GM23338 (cell line): ENCODE data around the gene RNF141. TPM values are rescaled to one million over a fixed set of nuclear protein-coding genes. Genes with fewer than 3 reads are reported as not detected.

ENCODE experiments used
- ATAC-seq: fragments of 200-7000 bp; cut with Tn5 transposase; 3 replicates; pipeline ENCODE4 v1.9.1; 2020
- DNase-seq: peaks from one replicate; pipeline ENCODE4 v3.0.0-alpha.2; 2015; ENCODE audit warnings: low spot score
- H2AFZ ChIP-seq: fragments of 200-600 bp; sonication (generic); 2 replicates; pipeline ENCODE4 v1.8.0; 2016; ENCODE audit warnings: antibody characterized with exemption, mild to moderate bottlenecking, moderate library complexity
- H3F3A ChIP-seq: fragments of 200-600 bp; sonication (generic); replicated peaks from 2 replicates; pipeline ENCODE4 v1.8.0; 2017; ENCODE audit warnings: antibody characterized with exemption, mixed run types, low read depth
- H3K27ac ChIP-seq: fragments of 200-600 bp; sonication (generic); 2 replicates; pipeline ENCODE4 v1.6.1; 2016; ENCODE audit warnings: low read depth
- H3K27me3 ChIP-seq: fragments of 200-600 bp; sonication (generic); 2 replicates; pipeline ENCODE4 v1.8.0; 2016; ENCODE audit warnings: mild to moderate bottlenecking, mixed run types, moderate library complexity; ENCODE audit not compliant: insufficient read depth
- H3K36me3 ChIP-seq: fragments of 200-600 bp; sonication (generic); 2 replicates; pipeline ENCODE4 v1.8.0; 2016; ENCODE audit warnings: mild to moderate bottlenecking; ENCODE audit not compliant: insufficient read depth
- H3K4me1 ChIP-seq: fragments of 200-600 bp; sonication (generic); 2 replicates; pipeline ENCODE4 v1.8.0; 2016; ENCODE audit warnings: mild to moderate bottlenecking, moderate library complexity; ENCODE audit not compliant: insufficient read depth
- H3K4me2 ChIP-seq: fragments of 200-600 bp; sonication (generic); 2 replicates; pipeline ENCODE4 v1.7.1; 2017; ENCODE audit warnings: mixed run types
- H3K4me3 ChIP-seq: fragments of 200-600 bp; sonication (generic); 2 replicates; pipeline ENCODE4 v1.6.1; 2016; ENCODE audit warnings: mixed run types
- H3K79me2 ChIP-seq: fragments of 200-600 bp; sonication (generic); replicated peaks from 2 replicates; pipeline ENCODE4 v1.8.0; 2017; ENCODE audit warnings: mild to moderate bottlenecking; ENCODE audit not compliant: insufficient read depth
- H3K9me2 ChIP-seq: fragments of 200-600 bp; sonication (generic); 2 replicates; pipeline ENCODE4 v1.8.0; 2017; ENCODE audit not compliant: insufficient read depth
- H4K20me1 ChIP-seq: fragments of 200-600 bp; sonication (generic); replicated peaks from 2 replicates; pipeline ENCODE4 v1.8.0; 2017; ENCODE audit warnings: mild to moderate bottlenecking; ENCODE audit not compliant: insufficient read depth
- H3K27ac Mint-ChIP-seq: 2 replicates; pipeline ENCODE4 v1.8.0; 2020; ENCODE audit warnings: inconsistent platforms, mild to moderate bottlenecking, moderate library complexity, mixed read lengths
- H3K27me3 Mint-ChIP-seq: 3 replicates; pipeline ENCODE4 v1.8.0; 2022; ENCODE audit warnings: low read depth, mild to moderate bottlenecking, moderate library complexity, mixed read lengths, inconsistent platforms; ENCODE audit not compliant: insufficient read depth, poor library complexity
- H3K36me3 Mint-ChIP-seq: 3 replicates; pipeline ENCODE4 v1.8.0; 2021; ENCODE audit warnings: low read depth, mild to moderate bottlenecking, inconsistent platforms, moderate library complexity, mixed read lengths
- H3K4me1 Mint-ChIP-seq: 3 replicates; pipeline ENCODE4 v1.8.0; 2020; ENCODE audit warnings: mild to moderate bottlenecking, inconsistent platforms, mixed read lengths
- H3K4me3 Mint-ChIP-seq: 3 replicates; pipeline ENCODE4 v1.8.0; 2021; ENCODE audit warnings: moderate library complexity, mild to moderate bottlenecking, inconsistent platforms, mixed read lengths
- H3K9me3 Mint-ChIP-seq: 3 replicates; pipeline ENCODE4 v1.8.0; 2020; ENCODE audit warnings: moderate library complexity, mild to moderate bottlenecking, inconsistent platforms, mixed read lengths
- EZH2 ChIP-seq: fragments of 200-600 bp; sonication (generic); IDR thresholded peaks from one replicate; pipeline ENCODE4 v1.8.0; 2017; ENCODE audit warnings: antibody characterized with exemption, mild to moderate bottlenecking, low read depth; ENCODE audit not compliant: unreplicated experiment
- EZH2phosphoT487 ChIP-seq: fragments of 200-600 bp; sonication (generic); IDR thresholded peaks from one replicate; pipeline ENCODE4 v1.8.1; 2018; ENCODE audit warnings: antibody characterized with exemption; ENCODE audit not compliant: unreplicated experiment
- JUNB ChIP-seq: IDR thresholded peaks from one replicate; pipeline ENCODE4 v1.6.1; 2016; ENCODE audit warnings: antibody characterized with exemption; ENCODE audit not compliant: unreplicated experiment
- NANOG ChIP-seq: IDR thresholded peaks from 2 replicates; pipeline ENCODE4 v1.6.1; 2016; ENCODE audit warnings: antibody characterized with exemption, borderline replicate concordance
- POLR2AphosphoS5 ChIP-seq: IDR thresholded peaks from 2 replicates; pipeline ENCODE4 v1.6.1; 2016; ENCODE audit warnings: antibody characterized with exemption, low read depth
- STAT1 ChIP-seq: IDR thresholded peaks from one replicate; pipeline ENCODE4 v1.6.1; 2016; ENCODE audit warnings: antibody characterized with exemption; ENCODE audit not compliant: unreplicated experiment
- ZNF114 ChIP-seq: fragments of 250-450 bp; sonication (Bioruptor Pico); IDR thresholded peaks from 2 replicates; pipeline ENCODE4 v1.5.0; 2020; ENCODE audit warnings: mild to moderate bottlenecking, moderate library complexity
- ZNF331 ChIP-seq: fragments of 250-450 bp; sonication (Bioruptor Pico); IDR thresholded peaks from 2 replicates; pipeline ENCODE4 v1.5.0; 2020; ENCODE audit warnings: low read depth, mild to moderate bottlenecking, moderate library complexity
- polyA plus RNA-seq: library from polyadenylated mRNA; unstranded; fragments of >200 nt; fragmentation: Nextera tagmentation; extraction: Ambion mirVana; gene quantifications from 2 replicates; pipeline ENCODE4 v1.2.1, GENCODE V29; 2016
- total RNA-seq: library from RNA; depleted of rRNA; stranded (reverse); fragments of >200 nt; shearing (Covaris generic); gene quantifications from 2 replicates; pipeline ENCODE4 v1.2.3, GENCODE V29; 2014
- TF ChIP-seq, protein P1 (sequence below): IDR thresholded peaks from one replicate; pipeline ENCODE4 v1.6.1; 2018; ENCODE audit warnings: antibody characterized with exemption; ENCODE audit not compliant: unreplicated experiment
- TF ChIP-seq, protein P2 (sequence below): IDR thresholded peaks from 2 replicates; pipeline ENCODE4 v1.6.1; 2016; ENCODE audit warnings: antibody characterized with exemption
- TF ChIP-seq, protein P3 (sequence below): fragments of 250-450 bp; sonication (Bioruptor Pico); IDR thresholded peaks from 2 replicates; pipeline ENCODE4 v1.5.0; 2020; ENCODE audit warnings: mild to moderate bottlenecking, moderate library complexity

The RNF141 gene
- total and polyA plus RNA-seq, 2 experiments from 2014 or later = 11.4 to 26.9 TPM

DNA sequence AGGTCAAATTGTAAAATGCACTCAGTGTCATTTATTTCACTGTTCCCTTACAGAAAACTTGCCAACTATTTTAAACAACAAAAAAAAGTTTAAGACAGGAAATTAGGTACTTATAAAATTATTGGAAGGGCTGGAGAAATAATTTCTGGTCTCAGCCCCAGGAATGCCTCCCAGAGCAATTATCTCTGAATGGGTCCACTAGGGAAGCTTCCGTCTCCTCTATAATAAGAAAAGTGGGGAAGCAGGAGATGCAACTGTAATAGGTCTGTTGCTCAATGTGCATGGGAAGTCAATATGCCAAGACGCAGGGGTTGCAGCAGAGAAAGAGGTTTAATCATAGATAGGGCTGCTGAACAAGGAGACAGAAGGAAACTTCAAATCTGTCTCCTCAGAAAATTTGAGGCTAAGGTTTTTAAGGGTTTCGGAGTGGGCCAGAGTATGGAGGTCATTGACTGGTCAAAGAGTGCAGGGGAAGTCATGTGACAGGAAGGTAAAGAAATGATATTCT, 10.9 kb upstream of the RNF141 start:
- H3K27me3 Mint-ChIP-seq = peaks cover 2% of the 10 kb centered on the region

More for the DNA sequence above, 10.9 kb upstream of the RNF141 start:
- no peak for DNase-seq
- Histone ChIP-seq H3K4me2 (no peak overlapping the region), H3F3A (no peaks in the 10 kb centered on the region), H3K4me3 (no peak overlapping the region), H3K4me1 (no peaks in the 10 kb centered on the region), H3K79me2 (no peaks in the 10 kb centered on the region), H3K27ac (no peak overlapping the region), H3K9me2 (no peaks in the 10 kb centered on the region), H3K27me3 (no peaks in the 10 kb centered on the region), H2AFZ (0 out of 2 replicates have a peak overlapping the region, but pooled peaks have one; percentile 14), H4K20me1 (no peaks in the 10 kb centered on the region), H3K36me3 (no peaks in the 10 kb centered on the region)
- no peak overlapping the region for H3K4me3 Mint-ChIP-seq
- no peak overlapping the region for H3K27ac Mint-ChIP-seq
- peaks cover 6% of the 10 kb centered on the region; the same call in 1 of the 3 replicates for H3K4me1 Mint-ChIP-seq
- no peak for ATAC-seq
- TF ChIP-seq POLR2AphosphoS5 (no peak), ZNF114 (CRISPR knock-in tag) (no peak), EZH2 (no peak), STAT1 (no peak), ZNF331 (CRISPR knock-in tag) (no peak), EZH2phosphoT487 (no peak), NANOG (no peak), JUNB (no peak)
- TF ChIP-seq, protein P1, sequence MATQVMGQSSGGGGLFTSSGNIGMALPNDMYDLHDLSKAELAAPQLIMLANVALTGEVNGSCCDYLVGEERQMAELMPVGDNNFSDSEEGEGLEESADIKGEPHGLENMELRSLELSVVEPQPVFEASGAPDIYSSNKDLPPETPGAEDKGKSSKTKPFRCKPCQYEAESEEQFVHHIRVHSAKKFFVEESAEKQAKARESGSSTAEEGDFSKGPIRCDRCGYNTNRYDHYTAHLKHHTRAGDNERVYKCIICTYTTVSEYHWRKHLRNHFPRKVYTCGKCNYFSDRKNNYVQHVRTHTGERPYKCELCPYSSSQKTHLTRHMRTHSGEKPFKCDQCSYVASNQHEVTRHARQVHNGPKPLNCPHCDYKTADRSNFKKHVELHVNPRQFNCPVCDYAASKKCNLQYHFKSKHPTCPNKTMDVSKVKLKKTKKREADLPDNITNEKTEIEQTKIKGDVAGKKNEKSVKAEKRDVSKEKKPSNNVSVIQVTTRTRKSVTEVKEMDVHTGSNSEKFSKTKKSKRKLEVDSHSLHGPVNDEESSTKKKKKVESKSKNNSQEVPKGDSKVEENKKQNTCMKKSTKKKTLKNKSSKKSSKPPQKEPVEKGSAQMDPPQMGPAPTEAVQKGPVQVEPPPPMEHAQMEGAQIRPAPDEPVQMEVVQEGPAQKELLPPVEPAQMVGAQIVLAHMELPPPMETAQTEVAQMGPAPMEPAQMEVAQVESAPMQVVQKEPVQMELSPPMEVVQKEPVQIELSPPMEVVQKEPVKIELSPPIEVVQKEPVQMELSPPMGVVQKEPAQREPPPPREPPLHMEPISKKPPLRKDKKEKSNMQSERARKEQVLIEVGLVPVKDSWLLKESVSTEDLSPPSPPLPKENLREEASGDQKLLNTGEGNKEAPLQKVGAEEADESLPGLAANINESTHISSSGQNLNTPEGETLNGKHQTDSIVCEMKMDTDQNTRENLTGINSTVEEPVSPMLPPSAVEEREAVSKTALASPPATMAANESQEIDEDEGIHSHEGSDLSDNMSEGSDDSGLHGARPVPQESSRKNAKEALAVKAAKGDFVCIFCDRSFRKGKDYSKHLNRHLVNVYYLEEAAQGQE = no peak
- TF ChIP-seq, protein P2, sequence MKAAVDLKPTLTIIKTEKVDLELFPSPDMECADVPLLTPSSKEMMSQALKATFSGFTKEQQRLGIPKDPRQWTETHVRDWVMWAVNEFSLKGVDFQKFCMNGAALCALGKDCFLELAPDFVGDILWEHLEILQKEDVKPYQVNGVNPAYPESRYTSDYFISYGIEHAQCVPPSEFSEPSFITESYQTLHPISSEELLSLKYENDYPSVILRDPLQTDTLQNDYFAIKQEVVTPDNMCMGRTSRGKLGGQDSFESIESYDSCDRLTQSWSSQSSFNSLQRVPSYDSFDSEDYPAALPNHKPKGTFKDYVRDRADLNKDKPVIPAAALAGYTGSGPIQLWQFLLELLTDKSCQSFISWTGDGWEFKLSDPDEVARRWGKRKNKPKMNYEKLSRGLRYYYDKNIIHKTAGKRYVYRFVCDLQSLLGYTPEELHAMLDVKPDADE = no peak
- TF ChIP-seq, protein P3, sequence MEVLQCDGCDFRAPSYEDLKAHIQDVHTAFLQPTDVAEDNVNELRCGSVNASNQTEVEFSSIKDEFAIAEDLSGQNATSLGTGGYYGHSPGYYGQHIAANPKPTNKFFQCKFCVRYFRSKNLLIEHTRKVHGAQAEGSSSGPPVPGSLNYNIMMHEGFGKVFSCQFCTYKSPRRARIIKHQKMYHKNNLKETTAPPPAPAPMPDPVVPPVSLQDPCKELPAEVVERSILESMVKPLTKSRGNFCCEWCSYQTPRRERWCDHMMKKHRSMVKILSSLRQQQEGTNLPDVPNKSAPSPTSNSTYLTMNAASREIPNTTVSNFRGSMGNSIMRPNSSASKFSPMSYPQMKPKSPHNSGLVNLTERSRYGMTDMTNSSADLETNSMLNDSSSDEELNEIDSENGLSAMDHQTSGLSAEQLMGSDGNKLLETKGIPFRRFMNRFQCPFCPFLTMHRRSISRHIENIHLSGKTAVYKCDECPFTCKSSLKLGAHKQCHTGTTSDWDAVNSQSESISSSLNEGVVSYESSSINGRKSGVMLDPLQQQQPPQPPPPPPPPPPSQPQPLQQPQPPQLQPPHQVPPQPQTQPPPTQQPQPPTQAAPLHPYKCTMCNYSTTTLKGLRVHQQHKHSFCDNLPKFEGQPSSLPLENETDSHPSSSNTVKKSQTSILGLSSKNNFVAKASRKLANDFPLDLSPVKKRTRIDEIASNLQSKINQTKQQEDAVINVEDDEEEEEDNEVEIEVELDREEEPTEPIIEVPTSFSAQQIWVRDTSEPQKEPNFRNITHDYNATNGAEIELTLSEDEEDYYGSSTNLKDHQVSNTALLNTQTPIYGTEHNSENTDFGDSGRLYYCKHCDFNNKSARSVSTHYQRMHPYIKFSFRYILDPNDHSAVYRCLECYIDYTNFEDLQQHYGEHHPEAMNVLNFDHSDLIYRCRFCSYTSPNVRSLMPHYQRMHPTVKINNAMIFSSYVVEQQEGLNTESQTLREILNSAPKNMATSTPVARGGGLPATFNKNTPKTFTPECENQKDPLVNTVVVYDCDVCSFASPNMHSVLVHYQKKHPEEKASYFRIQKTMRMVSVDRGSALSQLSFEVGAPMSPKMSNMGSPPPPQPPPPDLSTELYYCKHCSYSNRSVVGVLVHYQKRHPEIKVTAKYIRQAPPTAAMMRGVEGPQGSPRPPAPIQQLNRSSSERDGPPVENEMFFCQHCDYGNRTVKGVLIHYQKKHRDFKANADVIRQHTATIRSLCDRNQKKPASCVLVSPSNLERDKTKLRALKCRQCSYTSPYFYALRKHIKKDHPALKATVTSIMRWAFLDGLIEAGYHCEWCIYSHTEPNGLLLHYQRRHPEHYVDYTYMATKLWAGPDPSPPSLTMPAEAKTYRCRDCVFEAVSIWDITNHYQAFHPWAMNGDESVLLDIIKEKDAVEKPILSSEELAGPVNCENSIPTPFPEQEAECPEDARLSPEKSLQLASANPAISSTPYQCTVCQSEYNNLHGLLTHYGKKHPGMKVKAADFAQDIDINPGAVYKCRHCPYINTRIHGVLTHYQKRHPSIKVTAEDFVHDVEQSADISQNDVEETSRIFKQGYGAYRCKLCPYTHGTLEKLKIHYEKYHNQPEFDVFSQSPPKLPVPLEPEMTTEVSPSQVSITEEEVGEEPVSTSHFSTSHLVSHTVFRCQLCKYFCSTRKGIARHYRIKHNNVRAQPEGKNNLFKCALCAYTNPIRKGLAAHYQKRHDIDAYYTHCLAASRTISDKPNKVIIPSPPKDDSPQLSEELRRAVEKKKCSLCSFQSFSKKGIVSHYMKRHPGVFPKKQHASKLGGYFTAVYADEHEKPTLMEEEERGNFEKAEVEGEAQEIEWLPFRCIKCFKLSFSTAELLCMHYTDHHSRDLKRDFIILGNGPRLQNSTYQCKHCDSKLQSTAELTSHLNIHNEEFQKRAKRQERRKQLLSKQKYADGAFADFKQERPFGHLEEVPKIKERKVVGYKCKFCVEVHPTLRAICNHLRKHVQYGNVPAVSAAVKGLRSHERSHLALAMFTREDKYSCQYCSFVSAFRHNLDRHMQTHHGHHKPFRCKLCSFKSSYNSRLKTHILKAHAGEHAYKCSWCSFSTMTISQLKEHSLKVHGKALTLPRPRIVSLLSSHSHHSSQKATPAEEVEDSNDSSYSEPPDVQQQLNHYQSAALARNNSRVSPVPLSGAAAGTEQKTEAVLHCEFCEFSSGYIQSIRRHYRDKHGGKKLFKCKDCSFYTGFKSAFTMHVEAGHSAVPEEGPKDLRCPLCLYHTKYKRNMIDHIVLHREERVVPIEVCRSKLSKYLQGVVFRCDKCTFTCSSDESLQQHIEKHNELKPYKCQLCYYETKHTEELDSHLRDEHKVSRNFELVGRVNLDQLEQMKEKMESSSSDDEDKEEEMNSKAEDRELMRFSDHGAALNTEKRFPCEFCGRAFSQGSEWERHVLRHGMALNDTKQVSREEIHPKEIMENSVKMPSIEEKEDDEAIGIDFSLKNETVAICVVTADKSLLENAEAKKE (CRISPR knock-in tag) = no peak
- no peaks in the 10 kb centered on the region for H3K36me3 Mint-ChIP-seq
- H3K9me3 Mint-ChIP-seq = peaks cover 4% of the 10 kb centered on the region; the same call in 2 of the 3 replicates
